ENCODE data around the gene CALR.
"Not testable (repeated sequence)": the region's sequence is repeated elsewhere in the genome, so short reads cannot be mapped to it uniquely, and the experiment has no call there.

CALR gene

DNA sequence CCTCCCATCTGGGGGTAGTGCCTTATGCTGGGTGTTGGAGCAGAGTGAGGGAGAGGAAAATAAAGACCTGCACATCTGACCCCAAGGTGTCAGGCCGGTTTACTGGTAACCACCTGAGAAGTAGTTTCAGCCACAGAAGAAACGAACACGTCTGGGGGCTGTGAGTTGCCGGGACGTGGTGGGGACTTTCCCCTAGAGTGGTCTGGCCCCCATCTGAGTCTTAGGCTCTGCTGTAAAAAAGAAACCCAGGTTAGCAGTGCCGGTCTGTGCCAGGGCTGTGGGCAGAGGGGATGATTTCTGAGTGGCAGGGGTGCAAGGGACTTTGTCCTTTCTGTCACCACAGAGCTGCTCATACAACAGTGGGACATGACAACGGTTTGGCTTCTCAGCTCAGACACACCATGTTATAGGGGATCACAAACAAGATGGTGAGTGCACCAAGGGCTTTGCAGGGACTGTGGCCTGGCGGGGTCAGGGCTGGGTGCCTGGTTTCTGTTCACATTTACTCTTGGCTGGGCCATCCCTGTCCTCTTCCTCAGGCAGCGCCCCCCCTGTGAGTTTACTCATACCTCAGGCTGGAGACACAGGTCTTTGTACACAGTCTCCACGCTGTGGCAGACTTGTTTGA, 38.4 kb upstream of the CALR start:
- TF ChIP-seq, protein P1, sequence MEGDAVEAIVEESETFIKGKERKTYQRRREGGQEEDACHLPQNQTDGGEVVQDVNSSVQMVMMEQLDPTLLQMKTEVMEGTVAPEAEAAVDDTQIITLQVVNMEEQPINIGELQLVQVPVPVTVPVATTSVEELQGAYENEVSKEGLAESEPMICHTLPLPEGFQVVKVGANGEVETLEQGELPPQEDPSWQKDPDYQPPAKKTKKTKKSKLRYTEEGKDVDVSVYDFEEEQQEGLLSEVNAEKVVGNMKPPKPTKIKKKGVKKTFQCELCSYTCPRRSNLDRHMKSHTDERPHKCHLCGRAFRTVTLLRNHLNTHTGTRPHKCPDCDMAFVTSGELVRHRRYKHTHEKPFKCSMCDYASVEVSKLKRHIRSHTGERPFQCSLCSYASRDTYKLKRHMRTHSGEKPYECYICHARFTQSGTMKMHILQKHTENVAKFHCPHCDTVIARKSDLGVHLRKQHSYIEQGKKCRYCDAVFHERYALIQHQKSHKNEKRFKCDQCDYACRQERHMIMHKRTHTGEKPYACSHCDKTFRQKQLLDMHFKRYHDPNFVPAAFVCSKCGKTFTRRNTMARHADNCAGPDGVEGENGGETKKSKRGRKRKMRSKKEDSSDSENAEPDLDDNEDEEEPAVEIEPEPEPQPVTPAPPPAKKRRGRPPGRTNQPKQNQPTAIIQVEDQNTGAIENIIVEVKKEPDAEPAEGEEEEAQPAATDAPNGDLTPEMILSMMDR (IDR thresholded peaks at IDR 0.05; ENCODE audit: extremely low read depth, insufficient read depth, missing control alignments): peak; percentile 11
- peak; percentile 83 for DNase-seq (ENCODE audit: low spot score)
- in situ Hi-C loops (cut with MboI; ENCODE audit: low pct_unique_long_range_greater_than_20kb, low sequenced_read_pairs, unreplicated experiment): no loop called here

DNA sequence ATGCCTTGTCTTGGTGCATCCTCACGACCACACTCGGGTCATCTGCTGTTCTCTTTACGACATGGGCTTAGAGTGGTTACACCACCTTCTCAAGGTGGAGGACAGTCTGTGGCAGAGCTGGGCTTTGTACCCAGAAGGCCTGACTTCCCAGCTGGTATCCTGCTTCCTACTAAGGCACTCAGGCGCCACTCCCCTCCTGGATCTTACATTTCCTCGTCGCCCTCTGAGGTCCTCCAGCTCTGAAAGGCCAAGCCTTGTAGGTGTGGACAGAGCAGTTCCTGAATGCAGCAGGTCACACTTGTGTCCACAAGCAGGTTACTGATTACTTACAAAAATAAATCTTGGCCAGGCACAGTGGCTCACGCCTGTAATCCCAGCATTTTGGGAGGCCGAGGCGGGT, 31.2 kb upstream of the CALR start:
- TF ChIP-seq, protein P1 (IDR thresholded peaks at IDR 0.05; ENCODE audit: extremely low read depth, insufficient read depth, missing control alignments): no peak
- in situ Hi-C loops (cut with MboI; ENCODE audit: low pct_unique_long_range_greater_than_20kb, low sequenced_read_pairs, unreplicated experiment): no loop called here
- DNase-seq (ENCODE audit: low spot score): no peak

DNA sequence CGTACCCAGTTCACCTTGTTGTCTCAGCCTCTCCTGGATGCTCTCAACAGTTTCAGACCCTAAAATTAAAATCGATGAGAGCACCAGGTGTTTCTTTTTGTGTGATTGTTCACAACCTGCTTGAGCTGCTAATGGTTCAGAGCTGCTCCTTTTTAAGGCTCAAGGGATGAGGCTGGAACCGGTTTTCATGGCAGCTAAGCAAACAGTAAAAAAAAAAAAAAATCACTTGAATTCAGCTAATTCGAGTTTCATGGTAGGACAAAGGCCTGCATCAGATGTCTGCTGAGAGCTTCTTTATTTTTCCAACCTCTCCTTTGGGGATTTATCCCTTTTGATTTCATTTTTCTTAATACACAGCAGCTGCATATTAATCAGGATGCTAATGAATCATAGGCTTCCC, 25.8 kb upstream of the CALR start:
- TF ChIP-seq, protein P1 (IDR thresholded peaks at IDR 0.05; ENCODE audit: extremely low read depth, insufficient read depth, missing control alignments): no peak
- no peak for DNase-seq (ENCODE audit: low spot score)
- in situ Hi-C loops (cut with MboI; ENCODE audit: low pct_unique_long_range_greater_than_20kb, low sequenced_read_pairs, unreplicated experiment): no loop called here

DNA sequence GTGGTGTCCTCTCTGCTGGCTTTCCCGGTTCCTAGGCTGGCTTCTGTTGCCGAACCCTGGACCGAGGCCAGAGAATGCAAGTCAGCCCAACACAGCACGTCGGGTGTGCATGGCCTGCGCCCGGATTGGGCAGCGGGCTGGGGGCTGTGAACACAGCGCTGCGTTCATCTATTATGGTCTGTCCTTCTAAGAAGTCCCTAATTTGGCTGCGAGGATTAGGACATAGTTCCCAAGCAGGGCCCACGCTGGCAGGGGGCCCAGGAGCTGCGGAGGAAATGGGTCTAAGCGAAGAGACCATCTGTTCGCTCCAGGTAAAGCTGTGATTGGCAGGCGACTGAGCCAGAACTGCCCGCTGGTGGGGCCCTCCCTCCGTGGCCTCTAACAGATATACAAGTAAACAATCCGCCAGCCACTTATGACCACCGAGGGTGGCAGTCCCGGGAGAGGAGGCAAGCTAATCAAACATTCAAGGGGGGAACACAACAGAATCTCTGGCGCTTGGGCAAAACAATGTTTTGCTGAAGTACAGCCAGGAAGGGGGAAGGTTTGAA, 25.3 kb upstream of the CALR start:
- TF ChIP-seq, protein P1 (IDR thresholded peaks at IDR 0.05; ENCODE audit: extremely low read depth, insufficient read depth, missing control alignments): no peak
- in situ Hi-C loops (cut with MboI; ENCODE audit: low pct_unique_long_range_greater_than_20kb, low sequenced_read_pairs, unreplicated experiment): no loop called here
- no peak for DNase-seq (ENCODE audit: low spot score)

DNA sequence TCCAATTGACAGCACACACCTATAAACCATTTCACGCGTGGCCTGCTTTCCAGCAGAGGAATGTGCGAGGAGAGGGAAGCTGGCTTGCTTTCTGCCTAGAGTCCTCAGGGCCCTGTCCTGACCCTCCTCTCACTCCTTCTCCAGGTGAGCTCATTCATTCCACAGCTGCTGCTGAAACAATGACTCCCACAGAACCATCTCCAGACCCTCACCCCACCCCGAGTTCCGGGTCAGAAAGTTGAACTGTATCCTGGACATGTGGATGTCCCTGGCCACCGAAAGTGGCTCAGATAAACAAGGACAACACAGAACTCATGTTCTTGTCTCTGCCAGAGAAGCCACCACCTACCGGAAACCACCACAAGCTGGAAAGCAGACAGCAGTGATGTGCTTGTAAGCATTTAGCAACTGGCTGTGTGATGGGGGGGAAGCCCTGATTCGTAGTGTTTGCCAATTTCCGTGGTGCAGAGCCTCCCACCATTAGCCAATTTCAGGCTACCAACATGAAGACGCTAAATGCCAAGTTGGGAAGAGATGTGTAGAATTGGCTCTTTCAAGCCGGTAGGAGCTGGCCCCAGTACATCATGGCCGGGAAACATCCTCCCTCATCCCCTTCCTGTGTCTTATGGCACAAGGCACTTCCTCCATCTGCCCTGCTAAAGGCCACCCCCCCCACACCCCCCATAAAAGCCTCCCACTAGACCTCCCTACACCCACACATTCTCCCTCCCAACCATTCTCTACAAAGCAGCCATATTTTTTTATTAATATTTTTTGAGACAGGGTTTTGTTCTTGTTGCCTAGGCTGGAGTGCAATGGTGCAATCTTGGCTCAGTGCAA, 24.3 kb upstream of the CALR start:
- no peak for DNase-seq (ENCODE audit: low spot score)
- in situ Hi-C loops (cut with MboI; ENCODE audit: low pct_unique_long_range_greater_than_20kb, low sequenced_read_pairs, unreplicated experiment): no loop called here

DNA sequence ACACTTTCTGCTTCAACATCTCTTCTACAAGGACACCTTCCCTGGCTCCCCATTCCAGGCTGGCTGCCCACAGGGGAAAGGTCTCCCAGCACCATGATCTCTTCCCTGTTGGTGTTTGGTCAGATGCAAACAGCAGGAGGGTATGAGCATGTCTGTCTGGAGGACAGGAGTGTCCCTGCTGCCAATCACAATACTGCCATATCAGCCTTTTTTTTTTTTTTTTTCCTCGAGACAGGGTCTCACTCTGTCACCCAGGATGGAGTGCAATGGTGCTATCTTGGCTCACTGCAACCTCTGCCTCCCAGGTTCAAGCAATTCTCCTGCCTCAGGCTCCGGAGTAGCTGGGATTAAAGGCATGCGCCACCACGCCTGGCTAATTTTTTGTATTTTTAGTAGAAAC, 22.5 kb upstream of the CALR start:
- in situ Hi-C loops (cut with MboI; ENCODE audit: low pct_unique_long_range_greater_than_20kb, low sequenced_read_pairs, unreplicated experiment); DNase-seq (ENCODE audit: low spot score): not testable (repeated sequence)

More for the DNA sequence above, 24.3 kb upstream of the CALR start:
- TF ChIP-seq, protein P1 (IDR thresholded peaks at IDR 0.05; ENCODE audit: extremely low read depth, insufficient read depth, missing control alignments): no peak

DNA sequence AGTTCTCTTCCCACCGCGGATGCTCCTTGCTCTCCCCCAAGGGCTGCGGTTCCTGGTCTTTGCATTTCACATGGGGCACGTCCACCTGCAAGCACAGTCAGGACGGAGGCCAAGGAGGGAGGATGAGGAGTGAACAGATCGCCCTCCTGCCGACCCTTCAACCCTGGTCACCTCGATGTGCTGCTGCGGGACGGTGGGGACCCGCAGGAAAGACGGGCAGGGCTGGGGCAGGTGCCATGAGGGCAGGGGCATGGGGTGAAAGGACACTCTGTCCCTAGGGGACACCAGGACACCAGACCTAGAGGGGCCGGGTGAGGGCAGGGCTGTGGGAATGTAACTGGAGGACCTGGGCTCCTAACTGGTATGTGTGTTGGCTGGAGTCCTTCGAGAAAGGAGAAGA, 20.2 kb upstream of the CALR start:
- DNase-seq (ENCODE audit: low spot score): no peak
- TF ChIP-seq, protein P1 (IDR thresholded peaks at IDR 0.05; ENCODE audit: extremely low read depth, insufficient read depth, missing control alignments): no peak
- in situ Hi-C loops (cut with MboI; ENCODE audit: low pct_unique_long_range_greater_than_20kb, low sequenced_read_pairs, unreplicated experiment): no loop called here

Measured in GM13977 (cell line).